GM19193 (cell line): ENCODE results near the gene CCDC83.

Experiments used
- POLR2A ChIP-seq: IDR thresholded peaks from 4 replicates; pipeline ENCODE4 v1.6.1; 2011; ENCODE audit not compliant: insufficient read depth, insufficient read length; ENCODE audit errors: extremely low read depth

Gene CCDC83

GRCh38 chr11:85857098-85857497, 1.9 kb downstream of the CCDC83 start:
- TF ChIP-seq POLR2A: no peak

GRCh38 chr11:85863855-85864254, 8.7 kb downstream of the CCDC83 start:
- TF ChIP-seq POLR2A: no peak

- no peak for TF ChIP-seq POLR2A
These were observed 11.1 kb downstream of the CCDC83 start for GRCh38 chr11:85866137-85866827.

- no peak for TF ChIP-seq POLR2A
These were observed 12.6 kb downstream of the CCDC83 start for GRCh38 chr11:85867751-85868150.

GRCh38 chr11:85869781-85870180, 14.6 kb downstream of the CCDC83 start:
- no peak for TF ChIP-seq POLR2A

- TF ChIP-seq POLR2A: no peak
These were observed 19.1 kb downstream of the CCDC83 start for GRCh38 chr11:85874265-85874664.

- TF ChIP-seq POLR2A: no peak
These were observed 20.3 kb downstream of the CCDC83 start for GRCh38 chr11:85875505-85875904.

GRCh38 chr11:85884581-85885021, 29.4 kb downstream of the CCDC83 start:
- no peak for TF ChIP-seq POLR2A

- TF ChIP-seq POLR2A: no peak
These were observed 31.2 kb downstream of the CCDC83 start for GRCh38 chr11:85886089-85887056.

GRCh38 chr11:85889108-85889507, 33.9 kb downstream of the CCDC83 start:
- TF ChIP-seq POLR2A: no peak

GRCh38 chr11:85889676-85890579, 34.7 kb downstream of the CCDC83 start:
- TF ChIP-seq POLR2A: no peak

- TF ChIP-seq POLR2A: no peak
These were observed 38.2 kb downstream of the CCDC83 start for GRCh38 chr11:85893395-85893794.

GRCh38 chr11:85896876-85897275, 41.7 kb downstream of the CCDC83 start:
- no peak for TF ChIP-seq POLR2A

- TF ChIP-seq POLR2A: no peak
These were observed 43.3 kb downstream of the CCDC83 start for GRCh38 chr11:85898456-85898855.

- TF ChIP-seq POLR2A: no peak
These were observed 47.2 kb downstream of the CCDC83 start for GRCh38 chr11:85902353-85902752.

- TF ChIP-seq POLR2A: no peak
These were observed 48.2 kb downstream of the CCDC83 start for GRCh38 chr11:85903406-85903805.

GRCh38 chr11:85903811-85904210, 48.6 kb downstream of the CCDC83 start:
- TF ChIP-seq POLR2A: no peak
